Measurements from ENCODE around the gene IRS1.

Gene IRS1

DNA sequence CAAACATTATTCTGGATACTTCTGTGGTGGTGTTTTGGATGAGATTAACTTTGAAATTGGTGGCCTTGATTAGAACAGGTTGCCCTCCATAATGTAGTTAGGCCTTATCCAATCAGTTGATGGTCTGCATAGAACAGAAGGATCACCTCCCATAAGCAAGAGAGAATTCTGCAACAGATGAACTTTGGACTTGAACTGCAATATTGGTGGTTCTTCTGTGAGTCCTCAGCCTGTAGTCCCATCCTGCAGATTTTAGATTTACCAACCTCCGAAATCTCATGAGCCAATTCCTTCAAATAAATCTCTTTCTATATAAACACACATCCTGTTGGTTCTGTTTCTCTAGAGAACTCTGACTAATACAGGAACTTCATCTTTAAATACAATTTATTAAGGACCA, 81.9 kb downstream of the IRS1 start:
- DNase-seq: no peak

GRCh38 chr2:226716126-226716525, 83.5 kb downstream of the IRS1 start:
- no peak for DNase-seq

DNA sequence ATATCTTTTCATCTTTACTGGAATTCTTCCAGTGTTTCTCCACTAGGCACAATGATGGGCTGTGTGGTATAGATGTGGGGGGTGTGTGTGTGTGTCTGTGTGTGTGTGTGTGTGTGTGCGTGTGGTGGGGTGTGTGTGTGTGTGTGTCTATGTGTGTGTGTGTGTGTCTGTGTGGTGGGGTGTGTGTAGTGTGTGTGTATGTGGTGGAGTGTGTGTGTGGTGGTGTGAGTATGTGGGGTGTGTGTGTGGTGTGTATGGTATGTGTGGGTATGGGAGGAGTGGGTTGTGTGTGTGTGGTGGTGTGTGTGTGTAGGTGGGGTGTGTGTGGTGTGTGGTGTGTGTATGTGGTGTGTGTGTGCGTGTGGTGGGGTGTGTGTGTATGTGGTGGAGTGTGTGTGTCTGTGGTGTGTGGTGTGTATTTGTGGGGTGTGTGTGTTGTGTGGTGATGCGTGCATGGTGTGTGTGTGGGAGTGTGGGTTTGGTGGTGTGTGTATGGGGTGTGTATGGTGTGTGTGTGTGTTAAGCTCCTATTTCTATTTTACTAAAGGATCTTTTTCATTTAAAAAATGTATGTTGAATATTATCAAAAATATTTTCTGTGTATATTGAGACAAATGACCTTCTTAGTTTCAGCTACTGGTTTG, 84.2 kb downstream of the IRS1 start:
- no peak for DNase-seq

GRCh38 chr2:226712941-226713340, 86.7 kb downstream of the IRS1 start:
- no peak for DNase-seq

GRCh38 chr2:226711606-226712296, 87.9 kb downstream of the IRS1 start:
- no peak for DNase-seq

DNA sequence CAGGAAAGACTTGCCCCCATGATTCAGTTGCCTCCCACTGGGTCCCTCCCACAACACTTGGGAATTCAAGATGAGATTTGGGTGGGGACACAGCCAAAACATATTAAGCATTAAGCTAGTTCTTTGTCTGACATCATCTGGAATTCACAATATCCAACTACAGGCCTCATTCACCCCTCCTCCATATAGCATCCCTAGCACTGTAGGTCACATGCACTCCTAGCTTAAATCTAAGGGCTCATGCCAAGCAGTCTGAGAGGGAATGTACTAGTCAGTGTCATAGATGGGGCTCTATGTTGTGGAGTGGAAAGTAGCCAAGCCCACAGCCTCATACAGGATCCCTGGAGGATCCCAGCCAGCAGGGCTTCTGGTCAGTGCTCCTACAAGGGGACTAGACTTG, 92.1 kb downstream of the IRS1 start:
- DNase-seq: no peak

DNA sequence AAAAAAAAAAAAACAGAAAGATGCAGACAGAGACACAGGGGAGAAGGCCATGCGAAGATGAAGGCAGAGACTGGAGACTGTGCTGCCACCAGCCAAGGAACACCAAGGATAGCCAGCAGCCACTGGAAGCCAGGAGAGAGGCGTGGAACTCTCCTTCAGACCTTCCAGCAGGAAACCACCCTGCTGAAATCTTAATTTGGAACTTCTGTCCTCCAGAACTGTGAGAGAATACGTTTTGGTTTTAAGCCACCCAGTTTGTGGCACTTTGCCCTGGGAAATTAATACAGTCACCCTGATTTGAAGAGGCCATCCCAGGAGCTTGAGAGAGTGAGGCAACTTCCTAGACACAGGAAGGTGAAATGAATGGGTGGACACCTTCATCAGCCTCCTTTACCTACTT, 93.7 kb downstream of the IRS1 start:
- DNase-seq: no peak

GRCh38 chr2:226705133-226705886, 94.3 kb downstream of the IRS1 start:
- no peak for DNase-seq

- no peak for DNase-seq
Observed at GRCh38 chr2:226703514-226703913, 96.1 kb downstream of the IRS1 start.

DNA sequence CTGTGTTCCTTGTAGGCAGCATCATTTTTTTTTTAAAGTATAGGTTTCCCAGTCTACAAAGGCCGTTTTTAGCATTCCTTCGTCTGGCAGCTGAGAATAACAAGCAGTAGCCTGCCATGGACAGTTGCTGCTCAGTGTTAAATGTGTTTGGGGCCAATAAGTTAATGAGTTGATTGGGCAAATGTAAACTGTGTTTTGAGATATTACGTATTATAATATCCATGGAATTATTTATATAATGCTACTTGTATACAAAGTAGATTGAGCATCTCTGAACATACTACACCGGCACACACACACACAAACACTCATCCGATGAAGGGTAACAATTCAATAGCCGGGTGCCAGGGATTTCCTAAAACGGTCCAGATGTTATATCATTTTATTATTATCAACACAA, 97.2 kb downstream of the IRS1 start:
- no peak for DNase-seq

- peak; percentile 90 for DNase-seq
Observed at GRCh38 chr2:226701052-226701451, 98.6 kb downstream of the IRS1 start.

GRCh38 chr2:226699321-226699720, 100.3 kb downstream of the IRS1 start:
- DNase-seq: peak; percentile 51

DNA sequence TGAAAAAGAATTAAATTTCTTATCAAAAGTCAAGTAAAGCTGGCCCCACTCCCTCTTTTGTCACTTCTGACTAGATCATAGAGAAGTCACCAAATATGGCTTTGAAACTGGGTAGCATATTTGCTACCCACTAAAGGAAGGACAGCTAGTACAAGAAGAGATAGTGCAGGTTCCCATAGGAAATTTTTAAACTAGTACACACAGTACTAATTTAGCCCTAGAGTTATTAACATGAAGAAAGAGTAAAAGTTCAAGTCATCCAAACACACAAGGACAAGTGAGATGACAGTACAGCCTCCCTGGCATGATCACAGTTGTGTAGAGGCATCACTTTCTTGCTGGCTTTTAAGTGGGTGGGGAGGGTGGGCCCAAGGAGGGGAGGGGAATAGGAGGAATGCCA, 100.9 kb downstream of the IRS1 start:
- DNase-seq: no peak

DNA sequence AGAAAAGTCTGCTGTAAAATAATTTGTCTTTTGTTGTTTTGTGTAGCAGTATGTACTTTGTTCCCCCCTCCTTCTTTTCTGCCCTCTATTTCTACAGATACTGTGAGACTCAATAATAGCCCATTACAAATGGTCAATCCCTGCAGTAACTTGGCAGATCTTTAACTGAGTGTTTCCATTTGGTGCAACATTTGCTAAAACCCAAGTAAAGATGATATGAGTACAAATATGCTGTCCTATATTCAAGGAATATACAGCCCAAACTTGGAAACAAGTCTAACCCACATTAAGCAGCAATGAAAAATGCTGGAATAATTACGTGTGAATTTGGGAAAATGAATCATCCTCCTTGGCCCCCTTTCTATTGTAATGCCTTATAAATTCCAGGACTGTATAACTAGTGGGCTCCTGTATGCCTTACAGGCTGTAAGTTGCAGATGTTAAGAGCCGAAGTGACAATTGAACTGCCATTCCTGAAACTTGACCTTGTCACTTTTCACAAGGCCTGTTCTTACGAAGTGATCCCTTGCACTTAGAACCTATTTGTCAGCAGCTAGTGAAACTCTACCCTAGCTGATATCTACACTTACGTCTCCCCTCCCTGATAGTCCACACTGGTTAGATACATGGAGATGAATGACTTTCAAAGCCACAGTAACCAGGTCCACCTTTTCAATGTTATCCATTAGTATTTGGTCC, 104.9 kb downstream of the IRS1 start:
- DNase-seq: no peak

DNA sequence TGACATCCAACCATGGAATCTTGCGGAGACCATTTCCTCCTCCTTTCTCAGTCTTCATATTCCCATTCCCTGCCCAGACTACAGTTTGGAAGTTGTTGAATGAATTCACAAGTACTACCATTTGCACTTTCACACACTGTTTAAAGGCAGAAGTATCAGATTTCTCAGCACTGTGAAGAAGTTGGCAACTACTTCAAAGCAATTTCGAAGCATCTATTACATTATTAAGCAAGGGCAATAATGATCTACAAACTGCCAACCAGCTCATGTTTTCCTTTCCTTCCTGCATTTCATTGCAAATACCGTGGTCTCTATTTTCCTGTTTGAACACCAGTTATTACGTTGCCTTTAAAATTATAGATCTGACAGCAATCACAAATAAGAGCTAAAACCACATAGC, 105.5 kb downstream of the IRS1 start:
- DNase-seq: no peak

DNA sequence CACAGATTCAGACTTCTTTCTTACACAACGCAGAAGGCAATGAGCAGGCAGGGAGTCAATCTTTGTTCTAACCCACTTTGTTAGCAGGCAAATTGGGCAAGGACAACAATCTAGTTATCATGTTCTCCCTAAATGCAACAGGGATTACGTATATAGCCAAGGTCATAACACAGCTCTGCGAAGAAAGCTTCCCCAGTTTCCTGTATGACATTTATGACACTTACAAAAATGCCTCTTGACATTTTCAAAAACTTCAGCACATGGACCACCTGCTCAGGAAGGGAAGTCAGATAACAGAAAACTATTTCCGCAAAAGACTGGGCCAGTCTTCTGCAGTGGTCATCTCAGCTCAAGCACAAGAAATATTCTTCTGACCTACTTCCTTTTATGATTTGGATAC, 106.1 kb downstream of the IRS1 start:
- no peak for DNase-seq

GRCh38 chr2:226692521-226693126, 107.0 kb downstream of the IRS1 start:
- no peak for DNase-seq

- no peak for DNase-seq
Observed at GRCh38 chr2:226691255-226691654, 108.4 kb downstream of the IRS1 start.

DNA sequence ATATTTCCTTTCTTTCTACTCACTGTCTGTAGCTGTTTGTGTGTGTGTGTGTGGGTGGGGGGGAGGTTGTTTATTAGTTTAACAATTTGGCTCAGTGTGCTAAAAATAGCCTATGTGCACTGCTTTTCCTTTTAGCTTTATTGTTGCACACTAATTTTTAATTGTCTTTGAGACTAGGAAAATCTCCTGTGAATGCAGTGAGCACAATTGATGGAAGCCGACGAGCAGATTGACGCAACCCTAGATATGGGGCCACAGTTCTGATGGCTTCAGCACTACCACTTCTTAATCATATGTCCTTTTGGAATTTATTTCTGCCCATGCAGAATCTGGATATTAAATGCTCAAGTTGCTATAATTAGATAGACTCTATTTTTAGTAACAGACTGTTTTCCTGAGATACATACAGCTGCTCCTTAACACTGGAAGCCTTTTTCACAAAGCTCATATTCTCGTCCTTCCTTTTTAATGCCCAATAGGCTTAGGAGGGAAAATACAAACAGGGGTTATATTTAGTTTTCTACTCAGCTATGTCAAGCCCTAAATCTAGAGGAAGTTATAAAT, 109.1 kb downstream of the IRS1 start:
- no peak for DNase-seq

GRCh38 chr2:226687641-226688253, 111.9 kb downstream of the IRS1 start:
- peak; percentile 43 for DNase-seq

GRCh38 chr2:226684563-226684959, 115.1 kb downstream of the IRS1 start:
- DNase-seq: no peak

DNA sequence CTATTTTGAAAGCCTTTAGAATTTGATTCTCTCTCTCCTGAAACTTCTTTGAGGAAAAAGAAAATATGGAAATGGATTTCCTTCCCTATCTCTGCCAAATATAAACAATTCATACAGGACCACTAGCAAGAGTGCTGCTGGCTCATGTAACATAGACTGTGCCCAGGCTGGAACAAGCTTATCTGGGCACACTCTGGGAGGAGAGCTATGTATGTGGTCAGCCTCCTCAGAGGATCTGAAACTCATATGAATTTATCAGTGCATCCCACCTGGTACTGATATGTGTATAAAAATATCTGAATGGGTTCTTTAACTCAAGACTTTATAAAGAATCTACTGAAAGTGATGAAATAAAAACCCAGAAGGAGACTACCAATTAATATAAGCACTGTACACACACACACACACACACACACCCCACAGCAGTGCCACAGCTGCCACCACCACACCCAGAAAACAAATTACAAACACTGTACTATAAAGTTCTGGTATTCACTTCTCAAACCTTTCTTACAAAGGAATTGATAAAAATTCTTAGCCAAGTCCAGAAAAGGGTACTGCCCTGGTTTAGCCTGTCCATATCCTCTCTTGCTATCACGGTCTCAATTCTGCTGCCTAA, 115.6 kb downstream of the IRS1 start:
- no peak for DNase-seq

Data from EL (cell line).